ENCODE data around the gene PRXL2A.
A peak's percentile ranks its signal among the peaks of the same experiment; 100 is the strongest.

Gene PRXL2A

GRCh38 chr10:80460399-80461207 lies 52.3 kb downstream of the PRXL2A start:
- Histone ChIP-seq H3K36me3 (ENCODE audit: control insufficient read depth, insufficient read depth, low read length) (no peaks in the 10 kb centered on the region), H3K9me3 (ENCODE audit: control insufficient read depth, low read length) (no peaks in the 10 kb centered on the region), H3K27ac (ENCODE audit: insufficient read depth, low read depth, low read length, poor library complexity, severe bottlenecking) (peak overlapping the region; percentile 16), H3K27me3 (ENCODE audit: control insufficient read depth, insufficient read depth, low read length, poor library complexity, severe bottlenecking) (no peaks in the 10 kb centered on the region), H3K4me1 (ENCODE audit: control insufficient read depth, insufficient read depth, low read length) (peaks cover 82% of the 10 kb centered on the region), H3K4me3 (ENCODE audit: insufficient read depth, low read depth, low read length) (no peak overlapping the region)
- 73 to 78% methylated on average over 6 of the region's 6 CpGs for WGBS, 2 experiments

DNA sequence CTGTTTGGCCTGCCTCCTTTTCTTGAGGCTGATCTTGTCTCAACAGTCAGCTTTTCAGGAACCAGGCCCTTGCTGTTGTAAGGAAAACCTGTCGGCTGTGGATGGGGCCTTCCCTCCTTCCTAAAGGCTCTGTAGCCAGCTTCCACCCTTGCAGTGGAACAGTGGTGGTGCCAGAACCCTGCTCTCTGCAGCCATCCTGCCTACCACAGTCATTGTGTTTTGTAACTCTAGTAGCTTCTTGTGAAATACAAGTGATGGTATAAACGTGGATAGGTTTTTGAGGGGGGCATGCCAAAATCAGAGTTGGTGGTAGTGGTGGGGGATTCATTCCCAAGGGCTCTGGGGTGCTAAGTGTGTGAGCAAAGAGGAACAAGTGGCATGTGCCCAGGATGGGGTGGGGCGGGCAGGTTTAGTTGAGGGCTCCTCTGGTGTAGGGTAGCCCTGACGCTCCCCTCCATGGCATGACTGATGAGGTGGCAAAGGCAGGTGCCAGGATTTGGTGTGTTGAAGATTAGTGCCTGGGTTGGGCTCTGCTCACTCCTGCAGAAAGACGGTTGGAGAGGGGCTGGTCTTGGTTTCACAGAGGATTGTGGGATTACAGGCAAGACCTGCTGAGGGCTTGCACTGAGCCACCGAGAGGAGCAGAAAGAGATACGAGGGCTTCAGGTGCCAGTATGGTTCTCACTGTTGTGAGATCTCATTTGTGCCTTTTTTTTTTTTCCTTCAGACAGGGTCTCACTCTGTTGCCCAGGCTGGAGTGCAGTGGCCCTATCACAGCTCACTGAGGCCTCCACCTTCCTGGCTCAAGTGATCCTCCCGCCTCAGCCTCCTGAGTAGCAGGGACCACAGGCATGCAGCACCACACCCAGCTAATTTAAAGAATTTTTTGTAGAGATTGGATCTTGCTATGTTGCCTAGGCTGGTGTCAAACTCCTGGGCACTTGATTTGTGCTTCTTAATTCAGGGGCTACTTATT lies 53.1 kb downstream of the PRXL2A start:
- 86 to 93% methylated on average over 8 of the region's 8 CpGs for WGBS, 2 experiments

DNA sequence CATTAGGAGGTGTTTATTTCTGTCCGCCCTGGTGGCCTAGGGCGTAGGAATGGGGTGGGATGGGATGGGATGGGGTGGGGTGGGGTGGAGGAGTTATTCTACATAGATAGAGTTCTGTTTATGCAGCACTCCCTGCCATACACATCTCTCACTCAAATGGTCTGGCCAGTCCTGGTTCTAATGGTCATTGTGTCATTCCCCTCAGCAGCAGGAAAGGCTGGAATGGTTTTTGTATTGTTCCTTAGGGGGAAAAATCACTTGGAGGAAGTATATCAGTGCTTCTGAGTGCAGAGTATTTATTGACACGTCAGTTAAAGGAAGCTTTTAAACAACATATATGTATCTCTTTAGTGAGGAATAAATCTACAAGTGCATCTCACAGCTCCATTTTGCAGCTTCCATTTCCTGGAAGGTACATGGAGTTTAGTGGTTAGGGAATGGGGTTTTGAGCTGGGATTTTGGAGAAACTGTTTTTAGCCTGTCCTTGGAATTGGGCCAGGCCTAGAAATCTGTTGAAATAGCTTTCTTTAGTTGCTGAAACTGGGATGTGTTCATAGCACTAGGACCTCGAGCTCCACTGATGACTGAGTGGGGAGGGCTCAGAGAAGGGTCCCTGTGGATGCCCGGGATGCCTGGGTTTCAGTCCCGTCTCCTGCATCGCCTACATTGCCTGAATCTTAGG lies 54.1 kb downstream of the PRXL2A start:
- Histone ChIP-seq H3K4me1 (ENCODE audit: control insufficient read depth, insufficient read depth, low read length) (peaks cover 91% of the 10 kb centered on the region), H3K27me3 (ENCODE audit: control insufficient read depth, insufficient read depth, low read length, poor library complexity, severe bottlenecking) (no peaks in the 10 kb centered on the region), H3K27ac (ENCODE audit: insufficient read depth, low read depth, low read length, poor library complexity, severe bottlenecking) (peak overlapping the region; percentile 57), H3K36me3 (ENCODE audit: control insufficient read depth, insufficient read depth, low read length) (no peaks in the 10 kb centered on the region), H3K9me3 (ENCODE audit: control insufficient read depth, low read length) (no peaks in the 10 kb centered on the region), H3K4me3 (ENCODE audit: insufficient read depth, low read depth, low read length) (no peak overlapping the region)
- WGBS, 2 experiments: 68 to 84% methylated on average over 4 to 7 of the region's 7 CpGs

More for the DNA sequence above, 53.1 kb downstream of the PRXL2A start:
- Histone ChIP-seq H3K27me3 (ENCODE audit: control insufficient read depth, insufficient read depth, low read length, poor library complexity, severe bottlenecking) (no peaks in the 10 kb centered on the region), H3K27ac (ENCODE audit: insufficient read depth, low read depth, low read length, poor library complexity, severe bottlenecking) (no peak overlapping the region), H3K4me3 (ENCODE audit: insufficient read depth, low read depth, low read length) (no peak overlapping the region), H3K9me3 (ENCODE audit: control insufficient read depth, low read length) (no peaks in the 10 kb centered on the region), H3K36me3 (ENCODE audit: control insufficient read depth, insufficient read depth, low read length) (no peaks in the 10 kb centered on the region), H3K4me1 (ENCODE audit: control insufficient read depth, insufficient read depth, low read length) (peaks cover 82% of the 10 kb centered on the region)

DNA sequence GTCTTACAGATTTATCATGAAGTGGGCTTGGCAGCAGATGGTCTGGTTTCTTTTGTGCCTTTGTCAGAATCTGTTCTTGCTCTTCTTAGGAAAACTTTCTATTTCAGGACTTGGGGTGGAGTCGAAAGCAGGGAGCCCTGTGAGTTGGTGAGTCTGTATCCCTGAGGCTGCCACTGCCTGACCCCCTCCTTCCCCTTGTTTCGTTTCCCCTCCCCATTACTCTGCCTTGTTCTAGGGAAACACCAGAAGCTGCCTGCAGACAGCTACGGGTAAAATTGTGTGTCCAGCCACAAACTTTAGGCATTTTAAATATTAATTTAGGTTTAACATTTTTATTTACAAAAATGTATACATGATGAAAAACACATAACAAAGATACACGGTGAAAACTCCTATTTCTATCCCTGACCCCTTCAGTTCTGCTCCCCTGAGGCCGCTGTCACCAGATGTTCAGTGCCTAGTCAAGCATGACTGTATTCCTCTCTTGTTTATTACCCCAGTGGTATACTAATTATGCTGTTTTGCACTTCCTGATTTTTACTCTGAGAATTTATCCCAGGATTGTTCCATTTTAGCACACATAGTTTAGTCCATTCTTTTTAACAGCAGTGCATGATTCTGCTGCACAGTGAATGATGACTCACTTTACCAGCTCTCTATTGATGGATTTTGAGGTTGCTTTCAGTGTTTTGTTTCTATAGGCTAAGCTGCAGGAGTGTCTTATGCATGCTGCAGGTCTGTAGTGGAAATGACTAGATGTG lies 54.8 kb downstream of the PRXL2A start:
- 56 to 70% methylated on average over 3 to 5 of the region's 5 CpGs for WGBS, 2 experiments
- H3K4me1 ChIP-seq (ENCODE audit: control insufficient read depth, insufficient read depth, low read length): peaks cover 95% of the 10 kb centered on the region
- no peaks in the 10 kb centered on the region for H3K27me3 ChIP-seq (ENCODE audit: control insufficient read depth, insufficient read depth, low read length, poor library complexity, severe bottlenecking)
- peak overlapping the region; percentile 57 for H3K27ac ChIP-seq (ENCODE audit: insufficient read depth, low read depth, low read length, poor library complexity, severe bottlenecking)
- H3K36me3 ChIP-seq (ENCODE audit: control insufficient read depth, insufficient read depth, low read length): no peaks in the 10 kb centered on the region
- H3K9me3 ChIP-seq (ENCODE audit: control insufficient read depth, low read length): no peaks in the 10 kb centered on the region
- H3K4me3 ChIP-seq (ENCODE audit: insufficient read depth, low read depth, low read length): no peak overlapping the region

GRCh38 chr10:80463868-80464267 lies 55.5 kb downstream of the PRXL2A start:
- WGBS, 2 experiments: 83 to 84% methylated on average over 10 of the region's 10 CpGs
- Histone ChIP-seq H3K9me3 (ENCODE audit: control insufficient read depth, low read length) (no peaks in the 10 kb centered on the region), H3K4me1 (ENCODE audit: control insufficient read depth, insufficient read depth, low read length) (peaks cover 95% of the 10 kb centered on the region), H3K27ac (ENCODE audit: insufficient read depth, low read depth, low read length, poor library complexity, severe bottlenecking) (peak overlapping the region; percentile 99), H3K27me3 (ENCODE audit: control insufficient read depth, insufficient read depth, low read length, poor library complexity, severe bottlenecking) (no peaks in the 10 kb centered on the region), H3K4me3 (ENCODE audit: insufficient read depth, low read depth, low read length) (no peak overlapping the region), H3K36me3 (ENCODE audit: control insufficient read depth, insufficient read depth, low read length) (peaks cover 3% of the 10 kb centered on the region)

DNA sequence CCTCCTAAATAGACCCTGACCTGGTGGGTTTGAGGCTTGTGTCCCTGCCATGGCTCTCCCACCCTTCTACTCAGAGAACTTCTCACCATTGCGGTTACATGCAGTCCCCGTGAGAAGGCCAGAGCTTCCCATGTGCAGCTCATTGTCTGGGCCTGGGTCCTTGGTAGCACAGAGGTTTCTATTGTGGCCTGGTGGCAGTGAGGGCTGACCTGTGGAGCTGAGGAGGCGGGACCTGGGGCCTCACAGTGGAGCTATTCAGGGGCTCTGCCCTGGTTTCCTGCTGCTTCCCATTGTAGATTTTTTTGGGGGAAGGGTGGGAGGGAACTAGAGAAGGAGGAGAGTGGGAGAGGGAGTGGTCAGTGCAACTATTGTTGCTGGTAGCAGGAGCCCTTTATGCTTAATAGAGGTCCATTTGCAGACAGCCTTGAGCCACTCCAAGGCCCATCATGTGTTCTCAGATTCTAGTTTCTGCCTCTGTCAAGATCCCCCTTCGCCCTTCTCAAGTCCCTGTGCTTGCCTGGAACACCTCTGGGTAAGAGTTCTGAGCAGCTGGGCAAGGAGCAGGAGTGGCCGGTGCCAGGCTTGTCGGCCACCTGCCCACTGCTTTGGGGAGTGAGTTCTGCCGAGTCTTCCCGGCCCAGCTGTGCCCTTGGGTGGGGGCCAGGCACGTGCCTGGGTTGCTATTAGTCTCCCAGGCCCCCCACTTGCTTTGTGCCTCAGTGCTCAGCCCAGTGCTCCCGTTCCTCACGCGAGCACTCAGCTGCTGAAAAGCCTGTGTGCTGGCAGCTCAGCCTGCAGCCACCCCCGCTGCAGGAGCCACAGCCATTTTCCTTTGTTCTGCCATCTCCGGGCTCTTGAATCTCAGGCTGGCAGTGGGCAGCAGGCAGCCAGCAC lies 56.5 kb downstream of the PRXL2A start:
- Histone ChIP-seq H3K36me3 (ENCODE audit: control insufficient read depth, insufficient read depth, low read length) (peaks cover 3% of the 10 kb centered on the region), H3K27ac (ENCODE audit: insufficient read depth, low read depth, low read length, poor library complexity, severe bottlenecking) (peak overlapping the region; percentile 99), H3K9me3 (ENCODE audit: control insufficient read depth, low read length) (no peaks in the 10 kb centered on the region), H3K27me3 (ENCODE audit: control insufficient read depth, insufficient read depth, low read length, poor library complexity, severe bottlenecking) (no peaks in the 10 kb centered on the region), H3K4me3 (ENCODE audit: insufficient read depth, low read depth, low read length) (peak overlapping the region; percentile 40), H3K4me1 (ENCODE audit: control insufficient read depth, insufficient read depth, low read length) (peaks cover 91% of the 10 kb centered on the region)
- 2 to 4% methylated on average over 14 of the region's 14 CpGs for WGBS, 2 experiments

GRCh38 chr10:80465451-80465835 lies 57.1 kb downstream of the PRXL2A start:
- peaks cover 3% of the 10 kb centered on the region for H3K36me3 ChIP-seq (ENCODE audit: control insufficient read depth, insufficient read depth, low read length)
- H3K4me3 ChIP-seq (ENCODE audit: insufficient read depth, low read depth, low read length): peak overlapping the region; percentile 40
- no peaks in the 10 kb centered on the region for H3K9me3 ChIP-seq (ENCODE audit: control insufficient read depth, low read length)
- H3K4me1 ChIP-seq (ENCODE audit: control insufficient read depth, insufficient read depth, low read length): peaks cover 86% of the 10 kb centered on the region
- H3K27ac ChIP-seq (ENCODE audit: insufficient read depth, low read depth, low read length, poor library complexity, severe bottlenecking): peak overlapping the region; percentile 99
- WGBS, 2 experiments: 27 to 30% methylated on average over 3 of the region's 3 CpGs
- H3K27me3 ChIP-seq (ENCODE audit: control insufficient read depth, insufficient read depth, low read length, poor library complexity, severe bottlenecking): no peaks in the 10 kb centered on the region

DNA sequence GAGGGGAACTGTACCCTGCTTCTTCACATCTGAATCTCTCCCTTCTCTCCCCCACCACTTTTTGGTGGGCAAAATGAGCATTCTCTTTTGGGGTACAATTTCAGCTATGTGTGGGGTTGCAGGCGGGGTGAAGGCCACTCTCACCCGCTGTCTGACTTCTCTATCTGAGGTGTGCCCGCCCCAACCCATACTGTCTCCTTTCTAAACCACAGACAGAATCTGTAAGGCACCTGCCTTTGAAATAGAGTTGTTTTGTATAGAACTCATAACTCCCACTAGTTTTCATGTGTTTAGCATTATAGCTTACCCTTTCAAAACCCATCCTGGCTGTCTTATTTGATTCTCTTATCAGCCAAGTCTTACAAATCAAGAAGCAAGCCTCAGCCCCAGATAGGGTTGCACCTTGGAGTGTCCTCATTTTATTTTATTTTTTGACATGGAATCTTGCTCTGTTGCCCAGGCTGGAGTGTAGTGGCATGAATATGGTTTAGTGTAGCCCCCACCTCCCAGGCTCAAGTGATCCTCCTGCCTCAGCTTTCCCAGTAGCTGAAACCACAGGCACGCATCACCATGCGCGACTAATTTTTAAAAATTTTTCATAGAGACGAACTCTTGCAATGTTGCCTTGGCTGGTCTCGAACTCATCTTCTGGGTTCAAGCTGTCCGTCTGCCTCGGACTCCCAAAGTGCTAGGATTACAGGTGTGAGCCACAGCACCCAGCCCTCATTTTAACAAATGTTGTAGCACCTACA lies 57.7 kb downstream of the PRXL2A start:
- peaks cover 81% of the 10 kb centered on the region for H3K4me1 ChIP-seq (ENCODE audit: control insufficient read depth, insufficient read depth, low read length)
- H3K27ac ChIP-seq (ENCODE audit: insufficient read depth, low read depth, low read length, poor library complexity, severe bottlenecking): peak overlapping the region; percentile 99
- H3K4me3 ChIP-seq (ENCODE audit: insufficient read depth, low read depth, low read length): no peak overlapping the region
- no peaks in the 10 kb centered on the region for H3K9me3 ChIP-seq (ENCODE audit: control insufficient read depth, low read length)
- no peaks in the 10 kb centered on the region for H3K27me3 ChIP-seq (ENCODE audit: control insufficient read depth, insufficient read depth, low read length, poor library complexity, severe bottlenecking)
- WGBS, 2 experiments: 92 to 96% methylated on average over 10 of the region's 10 CpGs
- H3K36me3 ChIP-seq (ENCODE audit: control insufficient read depth, insufficient read depth, low read length): peaks cover 3% of the 10 kb centered on the region
